HG02943 (cell line): ENCODE results near the gene HDAC4.
A peak's percentile ranks its signal among the peaks of the same experiment; 100 is the strongest.

ENCODE experiments used
- ATAC-seq: cut with Tn5 transposase; IDR thresholded peaks from one replicate; pipeline ENCODE4 v1.9.1; 2021; ENCODE audit warnings: mild to moderate bottlenecking, low read depth, moderate library complexity; ENCODE audit not compliant: unreplicated experiment

Gene HDAC4

DNA sequence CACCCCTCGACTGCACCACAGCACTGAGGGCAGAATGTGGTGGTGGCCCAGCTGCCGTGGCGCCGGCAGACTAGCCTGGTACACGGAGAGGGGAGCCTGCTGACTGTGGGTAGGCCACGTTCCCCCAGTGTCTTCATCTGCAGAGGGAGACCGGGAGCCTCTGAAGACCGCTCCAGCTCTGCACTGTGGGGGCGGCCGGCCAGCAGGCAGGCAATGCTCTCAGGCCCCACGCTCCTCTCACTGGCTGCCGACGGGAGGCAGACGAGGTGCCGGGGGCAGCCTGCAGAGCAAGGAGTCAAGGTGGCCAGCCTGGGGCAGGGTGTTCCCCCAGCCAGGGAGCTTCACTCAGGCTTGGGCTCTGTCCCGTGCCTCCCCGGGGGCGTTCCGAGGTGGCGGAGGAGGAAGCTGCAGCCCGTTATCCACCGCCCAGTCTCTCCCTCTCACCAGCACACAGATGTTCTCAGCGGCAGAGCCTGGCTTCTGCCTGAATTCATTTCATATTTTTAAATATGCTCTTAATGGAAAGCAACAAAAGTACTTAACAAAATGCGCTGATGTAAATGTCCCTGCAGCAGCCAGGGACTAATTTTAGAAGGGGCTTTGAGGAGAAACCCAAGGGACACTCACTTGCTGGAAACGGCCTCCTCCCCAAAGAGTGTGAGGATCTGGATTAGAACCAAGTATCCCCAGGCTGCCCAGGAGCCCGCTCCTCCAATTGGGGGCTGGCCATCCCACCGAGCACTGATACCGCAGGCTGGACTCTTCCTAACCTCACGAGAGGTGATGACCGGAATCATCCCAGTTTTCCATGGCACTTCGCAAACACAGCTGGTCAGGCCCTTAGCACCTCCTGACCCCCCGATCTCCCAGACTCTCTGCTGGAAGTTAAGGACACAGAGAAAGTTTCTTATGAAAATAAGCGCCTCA is 87.8 kb downstream of the HDAC4 start:
- no peak for ATAC-seq

DNA sequence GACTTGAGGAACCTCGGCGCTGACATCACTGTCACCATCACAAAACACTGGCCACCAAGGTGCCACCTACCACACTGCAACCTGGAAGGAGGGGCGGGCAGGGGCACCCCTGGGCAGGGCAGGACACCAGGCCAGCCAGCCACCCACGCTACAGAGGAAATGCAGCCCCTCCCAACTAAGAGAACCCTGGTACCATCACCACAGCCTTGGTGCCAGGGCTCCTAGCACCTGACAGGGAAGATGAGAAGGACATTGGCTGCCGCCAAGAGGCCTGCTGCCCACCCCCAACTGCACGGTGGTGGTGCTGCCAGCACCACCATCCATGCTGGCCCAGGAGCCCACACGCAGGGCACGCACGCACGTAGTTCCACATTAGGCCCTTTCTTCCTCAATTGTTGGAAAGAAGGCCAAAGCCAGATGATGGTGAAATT is 88.7 kb downstream of the HDAC4 start:
- ATAC-seq, result no peak

DNA sequence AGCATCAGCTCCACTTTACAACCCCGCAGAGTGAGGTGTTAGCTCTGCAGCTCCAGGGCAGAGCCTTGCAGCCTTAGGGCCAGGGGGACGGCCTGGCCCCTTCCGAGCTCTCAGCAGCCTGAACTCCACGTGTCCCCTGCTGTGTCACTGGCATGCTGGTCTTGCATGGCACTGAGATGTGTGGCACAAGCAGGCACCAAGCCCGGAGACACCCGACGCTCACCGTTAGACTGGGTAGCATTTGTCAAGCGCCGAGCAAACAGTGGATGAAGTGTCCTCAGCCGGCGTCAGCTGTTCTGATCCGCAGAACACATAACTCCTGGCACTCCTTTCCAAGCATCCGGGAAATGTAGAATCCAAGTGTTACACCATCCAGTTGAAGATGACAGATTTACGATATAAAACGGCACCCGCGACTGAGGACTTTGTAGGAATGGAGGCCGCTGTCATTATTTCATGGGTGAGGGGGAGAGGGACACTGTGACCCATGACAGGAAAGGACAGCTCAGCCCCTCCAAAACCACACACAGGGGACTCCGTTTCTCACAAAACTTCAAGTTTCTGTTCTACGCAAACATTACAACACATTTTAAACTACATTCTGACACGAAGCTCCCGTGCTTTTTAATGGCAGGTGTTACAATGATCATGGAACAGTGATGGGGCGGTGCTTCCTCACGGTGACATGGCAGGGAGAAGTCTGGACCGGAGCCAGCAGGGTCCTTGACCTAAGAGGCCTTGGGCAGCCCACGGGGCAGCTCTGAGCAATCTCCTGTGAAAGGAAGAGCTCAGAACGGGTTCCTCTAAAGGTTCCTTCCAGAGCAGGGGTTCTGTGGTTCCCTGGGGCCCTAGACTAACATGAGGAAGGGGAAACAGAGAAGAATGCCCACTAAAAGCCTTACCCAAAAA is 89.4 kb downstream of the HDAC4 start:
- no peak for ATAC-seq

DNA sequence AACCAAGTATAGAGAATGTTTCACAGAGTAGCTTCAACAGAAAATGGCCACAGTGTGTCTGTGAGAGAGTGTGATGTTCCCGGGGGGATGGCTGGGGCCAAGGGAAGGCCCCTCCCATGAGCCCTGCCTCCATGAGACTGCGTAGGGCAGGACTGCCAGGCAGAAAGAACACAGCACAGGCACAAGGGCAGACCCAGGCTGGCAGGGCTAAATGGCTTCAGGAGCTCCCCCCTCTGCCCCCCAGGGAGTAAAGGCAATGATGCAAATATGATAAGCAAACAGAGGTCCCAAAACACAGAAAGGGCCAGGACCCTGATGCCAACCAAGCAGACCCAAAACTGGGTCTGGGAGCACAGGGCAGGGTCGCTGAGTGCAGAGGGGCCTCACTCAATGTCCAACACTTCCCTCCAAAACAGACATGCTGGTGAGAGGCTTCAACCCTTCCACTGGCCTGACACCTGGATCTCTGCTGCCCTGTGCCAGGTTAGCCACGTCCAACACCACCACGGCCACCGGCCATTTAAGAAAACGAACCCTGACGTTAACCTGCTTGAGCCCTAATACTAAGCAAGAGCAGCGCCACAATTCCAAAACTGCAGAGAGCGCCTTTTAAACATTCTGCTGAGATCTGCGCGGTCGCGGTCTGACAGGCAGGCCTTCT is 90.3 kb downstream of the HDAC4 start:
- no peak for ATAC-seq

DNA sequence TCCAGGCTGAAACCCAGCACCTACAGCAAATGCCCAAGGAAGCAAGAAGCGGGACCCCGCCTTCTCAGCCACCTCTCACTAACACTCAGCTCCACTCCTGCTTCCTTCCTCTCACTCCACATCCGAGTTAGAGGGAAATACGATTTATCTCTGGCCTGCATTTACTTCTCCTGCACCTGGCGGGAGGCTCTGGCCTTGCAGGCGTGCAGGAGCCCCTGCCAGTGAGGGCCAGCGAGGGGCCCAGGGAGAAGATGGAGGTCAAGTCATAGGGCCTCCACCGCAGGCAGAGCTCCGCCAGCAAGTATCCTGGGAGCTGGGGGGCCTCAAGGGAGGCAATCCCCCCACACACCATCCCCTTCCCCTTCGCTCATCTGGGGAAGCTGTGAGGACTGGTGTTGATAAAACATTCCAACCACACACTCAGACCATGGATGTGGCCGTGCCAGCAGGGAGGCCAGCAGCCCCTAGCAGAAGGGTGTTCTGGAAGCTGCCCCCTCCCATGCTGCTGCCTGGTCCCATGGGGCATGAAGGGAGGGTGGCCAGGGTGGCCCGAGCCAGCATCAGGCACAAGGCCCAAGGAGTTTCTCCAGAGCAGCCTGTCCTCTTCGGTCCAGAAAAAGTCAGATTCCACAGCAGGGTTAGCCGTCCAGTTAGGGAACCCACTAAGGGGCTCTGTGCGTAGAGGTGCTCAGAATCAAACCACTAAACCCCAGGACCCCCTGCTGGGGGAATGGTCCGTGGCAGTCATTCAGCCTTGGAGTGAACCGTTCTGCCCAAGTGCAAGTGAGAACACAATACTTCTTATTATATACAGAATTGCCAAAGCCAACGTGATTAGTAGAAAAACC is 91.2 kb downstream of the HDAC4 start:
- ATAC-seq, result no peak

DNA sequence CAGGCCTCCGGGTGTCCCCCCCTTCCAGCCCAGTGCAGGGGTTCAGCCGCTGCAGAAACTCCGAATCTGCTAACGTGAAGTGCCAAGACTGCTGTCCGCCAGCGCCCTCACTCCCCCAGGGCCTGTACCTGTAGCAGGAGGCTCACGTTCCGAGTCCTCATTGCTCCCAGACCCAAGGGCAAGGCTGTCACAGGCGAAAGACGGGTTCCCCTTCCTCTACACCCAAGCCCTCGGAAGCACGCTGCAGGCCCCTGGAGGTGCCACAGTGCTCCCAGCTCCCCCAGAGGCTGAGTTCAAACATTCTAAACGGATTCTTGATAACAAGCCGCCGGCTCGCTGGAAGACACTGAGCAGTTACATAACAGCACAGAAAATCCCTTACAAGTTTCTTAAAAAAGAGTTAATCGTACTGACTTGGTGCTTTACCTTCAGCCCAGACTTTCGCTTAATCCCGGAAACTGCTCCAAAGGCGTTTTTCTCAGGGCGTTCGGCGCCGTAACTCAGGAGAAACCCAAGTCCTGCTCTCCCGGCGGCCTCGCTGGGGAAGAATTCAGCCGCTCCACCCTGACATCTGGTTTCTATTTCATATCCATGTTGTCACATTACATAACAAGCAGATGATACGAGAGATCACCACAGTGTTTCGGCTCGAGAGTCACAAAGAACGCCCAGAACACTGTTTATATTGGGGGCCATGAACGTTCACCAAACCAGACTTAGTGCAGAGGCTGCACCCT is 92.0 kb downstream of the HDAC4 start:
- no peak for ATAC-seq

DNA sequence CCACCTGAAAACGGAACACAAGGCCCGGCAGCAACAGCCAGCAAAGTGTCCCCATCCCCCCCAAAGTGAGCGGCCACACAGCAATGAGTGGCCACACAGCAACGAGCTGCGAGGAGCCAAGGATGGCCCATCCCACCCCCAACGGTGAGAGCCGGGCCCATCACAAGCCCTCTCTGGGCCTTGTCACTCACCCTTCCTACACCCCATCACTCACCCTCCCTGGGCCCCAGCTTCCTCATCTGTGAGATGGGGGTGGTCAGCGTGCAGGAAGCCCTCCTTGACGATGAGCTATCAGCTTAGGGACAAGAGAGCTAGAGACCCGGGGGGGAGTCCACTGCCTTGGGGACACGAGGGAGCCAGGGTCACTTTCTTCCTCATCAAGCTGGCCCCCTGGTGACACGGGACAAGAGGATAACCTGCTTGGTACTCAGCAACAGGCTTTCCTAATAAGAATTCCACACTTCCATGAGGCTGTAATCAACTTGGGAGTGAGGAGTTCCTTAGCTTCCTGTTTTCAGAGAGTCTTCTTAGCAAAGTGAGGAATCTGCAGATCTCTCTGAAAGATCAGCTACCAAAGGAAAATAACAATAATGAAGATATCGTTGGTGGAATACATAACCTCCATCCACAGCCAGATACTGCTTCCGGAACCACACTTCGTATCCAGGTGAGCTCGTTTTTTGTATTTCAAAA is 92.8 kb downstream of the HDAC4 start:
- no peak for ATAC-seq

DNA sequence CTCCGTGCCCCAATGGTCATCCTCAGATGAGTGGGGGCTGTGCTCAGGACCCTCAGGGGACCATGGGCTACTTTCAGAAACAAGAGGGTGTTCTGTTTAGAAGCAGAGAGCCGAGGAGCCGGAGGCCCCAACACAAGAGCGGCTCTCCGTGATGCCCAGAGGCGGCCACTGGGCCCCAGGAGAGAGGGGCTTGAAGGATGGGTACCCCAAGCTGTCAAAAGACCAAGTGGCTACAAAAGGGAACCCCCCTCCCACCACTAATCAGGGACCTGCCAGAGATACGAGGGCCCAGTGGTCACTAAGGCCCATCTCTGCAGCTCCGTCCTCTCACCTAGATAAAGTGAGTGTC is 93.6 kb downstream of the HDAC4 start:
- ATAC-seq, result no peak

DNA sequence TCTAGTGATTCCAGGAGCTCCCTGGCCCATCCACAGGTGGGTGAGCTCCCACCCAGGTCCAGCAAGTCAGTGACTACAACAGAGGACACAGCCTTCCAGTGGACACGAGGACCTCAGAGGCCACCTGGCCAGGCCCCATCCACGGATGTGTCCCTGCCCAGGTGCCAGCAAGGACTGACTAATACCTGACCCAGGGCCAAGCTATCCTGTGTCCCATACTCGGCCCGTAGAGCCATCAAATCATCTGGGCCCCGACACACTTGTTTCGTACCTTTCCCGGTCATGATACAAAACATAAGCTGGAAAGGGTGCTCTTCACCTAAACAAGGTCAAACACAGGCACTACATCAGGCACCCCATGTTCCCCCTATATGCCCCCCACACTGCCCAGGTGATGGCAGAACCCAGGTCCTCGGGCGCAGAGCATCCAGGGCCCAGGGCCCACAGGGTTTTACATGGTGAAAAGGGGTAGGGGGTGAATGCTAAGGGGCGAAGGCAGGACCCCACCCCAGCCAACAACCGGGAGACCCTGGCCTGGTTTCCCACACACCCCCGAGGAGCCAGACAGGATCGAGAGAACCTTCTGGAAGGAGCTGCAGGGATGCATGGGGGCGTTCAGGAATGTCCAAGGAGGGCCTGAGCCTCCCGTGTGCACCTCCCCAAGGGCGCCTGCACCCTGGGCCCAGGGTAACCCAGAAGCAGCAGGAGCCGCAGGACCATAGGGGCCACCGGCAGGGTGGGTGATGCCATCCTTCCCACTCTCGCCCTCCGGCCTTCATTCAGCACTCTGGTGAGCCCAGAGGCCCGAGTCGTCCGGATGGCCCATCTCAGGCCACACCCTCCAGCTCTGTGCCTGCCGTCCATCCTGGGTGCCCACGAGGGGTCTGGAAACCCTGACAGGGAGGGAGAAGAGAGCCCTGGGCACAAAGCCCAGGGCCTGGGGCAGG is 94.3 kb downstream of the HDAC4 start:
- no peak for ATAC-seq

DNA sequence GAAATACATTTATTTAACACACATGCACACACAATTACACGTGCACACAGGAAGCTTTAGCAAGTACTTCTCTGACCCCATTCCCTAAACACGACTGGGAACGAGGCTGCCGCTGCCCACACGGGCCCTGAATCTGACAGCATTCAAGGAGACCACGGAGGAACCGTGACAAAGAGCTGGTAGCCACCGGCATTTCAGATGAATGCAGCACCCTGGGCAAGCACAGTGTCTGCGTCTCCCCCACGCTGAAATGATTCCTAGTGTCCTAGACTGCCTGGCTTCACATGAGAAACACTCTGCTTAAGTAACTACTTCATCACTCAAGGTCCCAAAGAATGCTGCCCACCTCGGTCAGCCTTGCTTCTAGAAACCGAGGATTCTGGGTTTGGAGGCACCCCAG is 95.0 kb downstream of the HDAC4 start:
- ATAC-seq, result no peak

DNA sequence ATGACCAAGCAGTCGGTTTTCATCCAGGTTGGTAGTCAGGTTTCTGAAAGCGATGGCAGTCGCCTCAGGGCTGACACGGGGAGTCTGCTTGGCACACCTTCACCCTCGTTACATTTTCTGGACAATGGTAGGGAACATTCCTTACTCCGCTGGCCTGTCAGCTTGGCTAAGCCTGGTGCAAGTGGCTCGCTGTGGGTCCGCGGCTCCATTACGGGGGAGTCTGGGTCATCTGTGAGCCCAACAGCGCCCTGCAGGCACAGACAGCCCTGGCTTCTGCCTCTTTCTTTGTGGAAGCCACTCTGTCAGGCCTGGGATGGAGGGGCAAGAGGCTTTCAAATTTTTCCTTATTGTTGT is 95.6 kb downstream of the HDAC4 start:
- ATAC-seq, result no peak

DNA sequence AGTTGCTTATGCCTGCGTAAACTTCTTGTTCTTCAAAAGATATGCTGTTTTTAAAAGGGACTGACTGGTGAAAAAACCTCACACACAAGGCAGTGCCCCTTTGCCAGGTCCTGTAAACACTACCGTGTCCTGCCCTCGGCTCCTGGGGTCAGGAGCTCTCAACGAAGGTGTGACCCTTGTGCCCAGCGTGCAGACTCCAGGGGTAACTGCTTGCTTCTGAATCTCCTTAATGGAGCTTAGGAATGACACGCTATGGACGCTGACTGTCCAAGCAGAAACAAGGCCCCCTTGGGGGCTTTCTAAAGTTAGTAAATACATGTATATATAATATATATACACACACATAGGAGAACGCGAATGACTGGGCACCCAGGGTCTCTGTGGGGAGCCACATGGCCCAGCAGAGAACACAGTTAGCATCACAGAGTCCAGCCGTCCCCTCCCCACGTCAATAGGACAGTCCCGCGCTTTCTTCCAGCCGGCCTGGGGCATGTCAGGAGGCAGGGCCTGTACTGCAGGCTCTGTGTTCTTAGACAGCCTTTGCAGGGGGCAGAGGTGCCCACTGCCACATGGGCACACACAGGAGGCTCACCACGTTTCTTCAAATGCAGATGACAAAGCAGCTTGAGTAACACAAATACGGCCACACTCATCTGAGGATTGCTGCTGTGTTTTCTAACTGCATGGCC is 96.1 kb downstream of the HDAC4 start:
- no peak for ATAC-seq

DNA sequence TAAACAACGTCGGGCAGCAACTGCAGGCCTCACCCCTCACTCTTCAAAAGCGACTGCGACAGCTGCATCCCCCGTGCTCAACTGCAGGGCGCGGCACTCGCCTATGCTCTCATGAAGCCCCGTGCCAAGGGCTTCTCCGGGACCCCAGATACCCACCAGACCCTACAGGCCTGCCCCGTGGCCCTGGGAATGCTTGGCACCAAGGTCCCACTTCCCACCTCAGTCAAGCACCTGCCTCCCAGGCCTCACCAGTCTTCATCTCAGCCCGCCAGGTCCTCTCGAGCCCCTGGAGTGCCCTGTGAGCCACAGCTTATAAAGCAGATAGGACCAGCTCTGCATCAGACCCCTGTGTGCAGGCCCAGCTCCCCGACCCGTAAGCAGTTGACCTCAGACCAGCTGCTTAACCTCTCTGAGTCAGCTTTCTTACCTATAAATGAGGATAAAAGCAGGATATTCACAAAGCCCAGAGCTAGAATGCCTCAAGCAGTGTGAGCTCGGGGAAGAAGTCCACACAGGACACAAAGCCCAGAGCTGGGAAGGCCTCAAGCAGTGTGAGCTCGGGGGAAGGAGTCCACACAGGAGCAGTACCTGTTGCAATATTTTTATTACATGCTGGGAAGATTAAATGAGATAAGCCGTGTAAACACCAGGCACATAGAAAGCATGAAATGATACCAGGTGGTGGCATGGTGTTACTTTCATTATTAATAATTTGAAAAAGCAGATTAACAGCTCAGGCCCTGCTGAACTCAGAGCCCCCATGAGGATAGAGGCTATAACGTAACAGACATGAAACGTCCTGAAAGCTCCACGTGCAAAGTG is 96.9 kb downstream of the HDAC4 start:
- peak; percentile 60 for ATAC-seq

DNA sequence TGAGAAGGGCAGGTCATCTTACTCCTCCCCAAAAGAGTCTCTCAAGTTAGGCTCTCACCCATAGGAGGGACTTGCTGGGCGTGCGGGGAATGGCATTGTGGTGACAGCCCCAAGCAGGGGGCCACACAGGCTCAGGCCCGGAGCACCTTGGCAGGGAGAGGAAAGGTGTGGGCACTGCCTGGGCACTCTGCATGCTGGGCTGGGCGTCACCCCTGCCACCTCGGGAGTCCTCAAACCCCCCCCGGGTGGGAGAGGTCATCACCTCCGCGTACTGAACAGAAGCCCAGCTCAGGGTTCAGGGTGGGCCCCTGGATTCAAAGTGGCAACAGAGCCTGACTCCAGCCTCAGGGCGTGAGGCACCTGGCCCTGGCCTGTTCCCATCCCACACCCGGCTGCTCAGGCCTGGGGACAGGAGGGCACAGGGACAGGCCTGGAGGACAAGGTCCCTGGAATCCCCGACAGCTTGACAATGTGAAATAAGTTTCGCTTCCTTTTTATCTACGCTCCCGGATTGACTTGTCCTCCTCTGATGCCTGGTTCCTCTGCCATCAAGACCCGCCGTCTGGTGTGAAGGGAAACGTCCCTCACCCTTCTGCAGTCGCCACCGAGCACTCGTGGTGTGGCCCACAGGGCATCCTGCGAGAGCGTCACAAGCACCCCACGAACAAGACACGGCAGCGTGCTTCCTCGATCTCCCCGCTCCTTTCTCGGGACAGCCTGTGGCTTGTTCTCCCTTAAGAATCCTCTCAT is 97.8 kb downstream of the HDAC4 start:
- no peak for ATAC-seq

DNA sequence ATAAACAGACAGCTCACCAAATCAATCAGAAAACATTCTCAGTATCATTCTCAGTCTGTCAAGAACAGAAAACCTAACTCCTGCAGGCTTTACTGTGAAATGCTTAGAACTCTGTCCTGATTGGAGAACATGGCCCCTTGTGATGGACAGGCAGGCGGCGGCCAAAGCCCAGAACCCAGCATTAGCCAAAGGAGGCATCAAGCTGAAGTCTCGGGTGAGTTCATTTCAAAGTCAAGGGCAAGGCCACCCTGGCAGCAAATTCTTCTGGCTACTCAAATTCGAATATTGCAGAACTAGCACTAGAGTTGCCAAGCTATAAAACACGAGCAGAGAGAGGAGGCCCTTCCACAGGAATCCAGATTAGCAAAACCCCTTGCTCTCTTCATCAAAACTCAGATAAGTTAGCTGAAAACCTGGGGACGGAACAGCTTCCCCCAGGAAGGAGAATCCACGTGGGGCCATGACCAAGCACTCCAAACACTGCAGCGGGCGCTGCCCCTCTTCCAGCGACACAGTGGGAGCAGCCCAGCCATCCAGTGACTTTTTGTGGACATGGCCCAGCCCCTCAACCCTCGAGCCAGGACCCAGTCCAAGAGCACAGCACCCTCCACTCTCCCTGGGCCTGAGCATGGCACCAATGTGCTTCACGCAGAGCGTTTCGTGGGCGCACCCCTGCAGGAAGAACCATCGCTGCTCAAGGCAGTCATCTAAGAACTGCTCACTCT is 98.6 kb downstream of the HDAC4 start:
- no peak for ATAC-seq
